Measurements from ENCODE around the gene TCEAL9.
"Not testable (repeated sequence)": the region's sequence is repeated elsewhere in the genome, so short reads cannot be mapped to it uniquely, and the experiment has no call there.

Gene TCEAL9

GRCh38 chrX:103384672-103385071, 28.4 kb downstream of the TCEAL9 start:
- Histone ChIP-seq H3K9ac (ENCODE audit: low read depth, low read length, poor library complexity, severe bottlenecking) (no peak overlapping the region), H3K9me2 (replicated peaks; ENCODE audit: low read depth, low read length) (no peaks in the 10 kb centered on the region), H3K36me3 (ENCODE audit: insufficient read depth, low read length) (no peaks in the 10 kb centered on the region), H3K79me2 (ENCODE audit: insufficient read depth, low read length) (no peaks in the 10 kb centered on the region), H2AFZ (ENCODE audit: low read length) (no peak overlapping the region), H4K20me1 (ENCODE audit: insufficient read depth, low read length, poor library complexity, severe bottlenecking) (no peaks in the 10 kb centered on the region), H3K9me3 (ENCODE audit: insufficient read depth, low read depth, low read length) (no peaks in the 10 kb centered on the region), H3K4me1 (ENCODE audit: insufficient read depth, low read length, poor library complexity, severe bottlenecking) (no peaks in the 10 kb centered on the region), H3K4me3 (ENCODE audit: low read length, poor library complexity, severe bottlenecking) (no peak overlapping the region), H3F3A (ENCODE audit: low read depth) (no peaks in the 10 kb centered on the region), H3K27me3 (ENCODE audit: insufficient read depth, low read length, poor library complexity, severe bottlenecking) (no peaks in the 10 kb centered on the region), H3K4me2 (ENCODE audit: low read depth, low read length, poor library complexity, severe bottlenecking) (no peak overlapping the region)
- no peak for TF ChIP-seq CTCF (conservative IDR thresholded peaks at IDR 0.05; ENCODE audit: low read length)
- TF ChIP-seq EZH2phosphoT487 (IDR thresholded peaks at IDR 0.05; ENCODE audit: borderline replicate concordance) = no peak

- H3K36me3 ChIP-seq (ENCODE audit: insufficient read depth, low read length); H3K4me1 ChIP-seq (ENCODE audit: insufficient read depth, low read length, poor library complexity, severe bottlenecking): not testable (repeated sequence)
These were observed 29.1 kb downstream of the TCEAL9 start for GRCh38 chrX:103385283-103385830.

GRCh38 chrX:103386332-103386731, 30.0 kb downstream of the TCEAL9 start:
- Histone ChIP-seq H3K27me3 (ENCODE audit: insufficient read depth, low read length, poor library complexity, severe bottlenecking) (no peaks in the 10 kb centered on the region), H3K9me2 (replicated peaks; ENCODE audit: low read depth, low read length) (no peaks in the 10 kb centered on the region), H3K79me2 (ENCODE audit: insufficient read depth, low read length) (no peaks in the 10 kb centered on the region), H3K9ac (ENCODE audit: low read depth, low read length, poor library complexity, severe bottlenecking) (no peak overlapping the region), H3K4me3 (ENCODE audit: low read length, poor library complexity, severe bottlenecking) (no peak overlapping the region), H3K4me1 (ENCODE audit: insufficient read depth, low read length, poor library complexity, severe bottlenecking) (no peaks in the 10 kb centered on the region), H2AFZ (ENCODE audit: low read length) (no peak overlapping the region), H3K36me3 (ENCODE audit: insufficient read depth, low read length) (no peaks in the 10 kb centered on the region), H3K9me3 (ENCODE audit: insufficient read depth, low read depth, low read length) (no peaks in the 10 kb centered on the region), H3F3A (ENCODE audit: low read depth) (no peaks in the 10 kb centered on the region), H3K4me2 (ENCODE audit: low read depth, low read length, poor library complexity, severe bottlenecking) (no peak overlapping the region), H4K20me1 (ENCODE audit: insufficient read depth, low read length, poor library complexity, severe bottlenecking) (no peaks in the 10 kb centered on the region)
- TF ChIP-seq CTCF (conservative IDR thresholded peaks at IDR 0.05; ENCODE audit: low read length) = no peak
- TF ChIP-seq EZH2phosphoT487 (IDR thresholded peaks at IDR 0.05; ENCODE audit: borderline replicate concordance) = no peak

More at GRCh38 chrX:103385283-103385830, 29.1 kb downstream of the TCEAL9 start:
- not testable (repeated sequence) for H2AFZ ChIP-seq (ENCODE audit: low read length); H3K9me3 ChIP-seq (ENCODE audit: insufficient read depth, low read depth, low read length); H3K27me3 ChIP-seq (ENCODE audit: insufficient read depth, low read length, poor library complexity, severe bottlenecking); H3K79me2 ChIP-seq (ENCODE audit: insufficient read depth, low read length); H3K4me2 ChIP-seq (ENCODE audit: low read depth, low read length, poor library complexity, severe bottlenecking); H4K20me1 ChIP-seq (ENCODE audit: insufficient read depth, low read length, poor library complexity, severe bottlenecking); H3K9me2 ChIP-seq (replicated peaks; ENCODE audit: low read depth, low read length); H3F3A ChIP-seq (ENCODE audit: low read depth); H3K9ac ChIP-seq (ENCODE audit: low read depth, low read length, poor library complexity, severe bottlenecking); H3K4me3 ChIP-seq (ENCODE audit: low read length, poor library complexity, severe bottlenecking)

- Histone ChIP-seq H3K4me3 (ENCODE audit: low read length, poor library complexity, severe bottlenecking) (no peak overlapping the region), H3K9me2 (replicated peaks; ENCODE audit: low read depth, low read length) (no peaks in the 10 kb centered on the region), H3K4me1 (ENCODE audit: insufficient read depth, low read length, poor library complexity, severe bottlenecking) (peaks cover 7% of the 10 kb centered on the region), H2AFZ (ENCODE audit: low read length) (no peak overlapping the region), H3K27me3 (ENCODE audit: insufficient read depth, low read length, poor library complexity, severe bottlenecking) (no peaks in the 10 kb centered on the region), H3K4me2 (ENCODE audit: low read depth, low read length, poor library complexity, severe bottlenecking) (no peak overlapping the region), H3K79me2 (ENCODE audit: insufficient read depth, low read length) (no peaks in the 10 kb centered on the region), H3F3A (ENCODE audit: low read depth) (no peaks in the 10 kb centered on the region), H3K9ac (ENCODE audit: low read depth, low read length, poor library complexity, severe bottlenecking) (no peak overlapping the region), H4K20me1 (ENCODE audit: insufficient read depth, low read length, poor library complexity, severe bottlenecking) (no peaks in the 10 kb centered on the region), H3K9me3 (ENCODE audit: insufficient read depth, low read depth, low read length) (no peaks in the 10 kb centered on the region), H3K36me3 (ENCODE audit: insufficient read depth, low read length) (no peaks in the 10 kb centered on the region)
- TF ChIP-seq EZH2phosphoT487 (IDR thresholded peaks at IDR 0.05; ENCODE audit: borderline replicate concordance) (no peak), CTCF (conservative IDR thresholded peaks at IDR 0.05; ENCODE audit: low read length) (no peak)
These were observed 37.2 kb downstream of the TCEAL9 start for GRCh38 chrX:103393487-103393886.

All from Loucy (cell line).